Sigmoid colon (tissue), 3 donors: ENCODE measurements around the gene ATG5.

Experiments
- CTCF ChIP-seq, 4 experiments: fragments of 450-650 bp in 3 of 4; fragments of 200-600 bp in 1 of 4; IDR thresholded peaks; one replicate each; pipeline ENCODE4 v1.5.1; 2016 to 2019; ENCODE audit warnings: antibody characterized with exemption in 4 of 4, mild to moderate bottlenecking in 3 of 4, moderate library complexity in 2 of 4
- POLR2A ChIP-seq, 2 donors: fragments of 450-650 bp; IDR thresholded peaks; one replicate each; pipeline ENCODE4 v1.6.1; 2016; ENCODE audit warnings: antibody characterized with exemption in 2 of 2, mild to moderate bottlenecking in 2 of 2, moderate library complexity in 2 of 2

GRCh38 chr6:106168097-106168888 is 157.3 kb downstream of the ATG5 start:
- TF ChIP-seq CTCF (IDR thresholded peaks at IDR 0.05) (no peak), POLR2A (IDR thresholded peaks at IDR 0.05) (no peak)
